HCT116 (cell line): ENCODE measurements around the gene FANCM.

ENCODE experiments used
- CEBPB ChIP-seq: IDR thresholded peaks from 2 replicates; pipeline ENCODE4 v1.6.1; 2012; ENCODE audit warnings: low read depth
- CTCF ChIP-seq, 3 experiments: fragments of 200-600 bp in 1 of 3; sonication (generic) in 1 of 3; IDR thresholded peaks in 2 of 3; conservative IDR thresholded peaks in 1 of 3; 2 replicates each; pipeline ENCODE4 v1.5.1; 2012 to 2017; ENCODE audit warnings: low read depth in 2 of 3, low read length in 2 of 3, antibody characterized with exemption in 1 of 3, borderline replicate concordance in 1 of 3, control low read depth in 1 of 3, mild to moderate bottlenecking in 1 of 3, mixed read lengths in 1 of 3, mixed run types in 1 of 3, moderate library complexity in 1 of 3; ENCODE audit not compliant: insufficient read depth in 1 of 3
- EGR1 ChIP-seq: IDR thresholded peaks from 2 replicates; pipeline ENCODE4 v1.6.1; 2012; ENCODE audit warnings: low read depth
- EZH2 ChIP-seq: fragments of 200-600 bp; sonication (generic); IDR thresholded peaks from 2 replicates; pipeline ENCODE4 v1.6.1; 2017; ENCODE audit warnings: antibody characterized with exemption, mixed run types
- RAD21 ChIP-seq: IDR thresholded peaks from 2 replicates; pipeline ENCODE4 v1.6.1; 2012; ENCODE audit warnings: low read depth, mild to moderate bottlenecking
- SP1 ChIP-seq: IDR thresholded peaks from 2 replicates; pipeline ENCODE4 v1.6.1; 2012; ENCODE audit warnings: low read depth
- SRF ChIP-seq: IDR thresholded peaks from 2 replicates; pipeline ENCODE4 v1.6.1; 2012; ENCODE audit warnings: low read depth
- ZNF274 ChIP-seq: fragments of 200-500 bp; sonication (Bioruptor generic); IDR thresholded peaks from 2 replicates; pipeline ENCODE4 v1.6.1; 2014; ENCODE audit warnings: mild to moderate bottlenecking, low read depth, low read length, inconsistent platforms

- TF ChIP-seq CEBPB (no peak), ZNF274 (no peak), EZH2 (no peak), SP1 (no peak), CTCF (IDR thresholded peaks at IDR 0.05 in 2 of 3, conservative IDR thresholded peaks at IDR 0.05 in 1 of 3; ENCODE audit: borderline replicate concordance in 1 of 3, insufficient read depth in 1 of 3, low read depth in 2 of 3, low read length in 2 of 3) (no peak), EGR1 (no peak), RAD21 (no peak), SRF (no peak)
Observed at GRCh38 chr14:45238988-45239387, 103.3 kb downstream of the FANCM start.
